ENCODE measurements around the gene KLHL6.

DNA sequence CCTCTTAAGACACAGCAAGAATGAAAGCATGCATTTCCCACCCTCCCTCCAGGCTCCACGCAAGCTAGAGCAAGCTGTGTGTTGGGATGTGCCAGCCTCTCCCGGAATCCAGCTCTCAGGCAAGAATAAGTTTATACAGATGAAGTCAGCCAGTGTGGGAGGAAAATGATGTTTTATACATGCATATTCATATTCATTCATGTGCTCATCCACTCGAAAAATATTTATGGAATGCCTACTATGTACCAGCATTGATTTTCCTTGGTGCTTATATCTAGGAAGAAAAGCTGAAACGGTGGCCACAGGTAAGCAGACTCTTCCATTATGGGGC lies 62.7 kb downstream of the KLHL6 start:
- TF ChIP-seq EZH2 (IDR thresholded peaks at IDR 0.05; ENCODE audit: insufficient read depth, low read length) = no peak
- TF ChIP-seq, protein P1, sequence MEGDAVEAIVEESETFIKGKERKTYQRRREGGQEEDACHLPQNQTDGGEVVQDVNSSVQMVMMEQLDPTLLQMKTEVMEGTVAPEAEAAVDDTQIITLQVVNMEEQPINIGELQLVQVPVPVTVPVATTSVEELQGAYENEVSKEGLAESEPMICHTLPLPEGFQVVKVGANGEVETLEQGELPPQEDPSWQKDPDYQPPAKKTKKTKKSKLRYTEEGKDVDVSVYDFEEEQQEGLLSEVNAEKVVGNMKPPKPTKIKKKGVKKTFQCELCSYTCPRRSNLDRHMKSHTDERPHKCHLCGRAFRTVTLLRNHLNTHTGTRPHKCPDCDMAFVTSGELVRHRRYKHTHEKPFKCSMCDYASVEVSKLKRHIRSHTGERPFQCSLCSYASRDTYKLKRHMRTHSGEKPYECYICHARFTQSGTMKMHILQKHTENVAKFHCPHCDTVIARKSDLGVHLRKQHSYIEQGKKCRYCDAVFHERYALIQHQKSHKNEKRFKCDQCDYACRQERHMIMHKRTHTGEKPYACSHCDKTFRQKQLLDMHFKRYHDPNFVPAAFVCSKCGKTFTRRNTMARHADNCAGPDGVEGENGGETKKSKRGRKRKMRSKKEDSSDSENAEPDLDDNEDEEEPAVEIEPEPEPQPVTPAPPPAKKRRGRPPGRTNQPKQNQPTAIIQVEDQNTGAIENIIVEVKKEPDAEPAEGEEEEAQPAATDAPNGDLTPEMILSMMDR (IDR thresholded peaks at IDR 0.05; ENCODE audit: insufficient read depth, low read depth, low read length) = no peak

Data from astrocyte (in vitro differentiated cells and primary cell).